22Rv1 (cell line): Measurements from ENCODE around the gene KHDC3L.

Experiments used
- H3K27ac ChIP-seq: fragments of 450-650 bp; 2 replicates; pipeline ENCODE4 v1.5.1; 2017
- ZFX ChIP-seq: fragments of 450-650 bp; IDR thresholded peaks from 2 replicates; pipeline ENCODE4 v1.6.1; 2017; ENCODE audit warnings: antibody characterized with exemption, borderline replicate concordance
- TF ChIP-seq, protein P1 (sequence below): fragments of 450-650 bp; IDR thresholded peaks from 2 replicates; pipeline ENCODE4 v1.5.1; 2017; ENCODE audit warnings: mild to moderate bottlenecking

The KHDC3L gene

DNA sequence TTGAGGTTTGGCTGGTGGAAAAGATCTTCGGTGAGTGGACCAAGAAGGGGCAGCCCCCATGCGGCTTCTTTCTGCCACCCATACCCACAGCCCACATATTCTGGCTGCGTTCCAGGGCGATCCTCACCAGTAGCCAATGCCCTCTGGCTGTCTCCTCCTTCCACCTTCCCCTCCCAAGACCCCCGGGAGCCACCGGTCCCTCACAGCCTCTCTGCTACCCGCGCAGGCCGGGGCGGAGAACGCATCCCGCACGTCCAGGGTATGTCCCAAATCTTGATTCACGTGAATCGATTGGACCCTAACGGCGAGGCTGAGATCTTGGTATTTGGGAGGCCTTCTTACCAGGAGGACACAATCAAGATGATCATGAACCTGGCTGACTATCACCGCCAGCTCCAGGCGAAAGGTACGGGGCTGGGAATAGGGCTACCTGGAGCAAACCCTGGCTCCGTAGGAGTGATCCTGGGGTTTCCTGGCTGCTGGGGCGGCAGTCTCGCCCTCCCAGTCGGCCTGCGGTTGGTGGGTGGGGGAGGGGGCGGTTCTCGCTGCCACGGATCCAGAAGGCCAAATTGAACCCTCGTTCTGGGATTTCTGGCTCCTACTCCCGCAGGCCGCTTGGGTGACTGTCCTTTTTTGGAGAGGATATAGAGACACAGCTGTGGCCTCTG is 545 bp downstream of the KHDC3L start:
- TF ChIP-seq, protein P1, sequence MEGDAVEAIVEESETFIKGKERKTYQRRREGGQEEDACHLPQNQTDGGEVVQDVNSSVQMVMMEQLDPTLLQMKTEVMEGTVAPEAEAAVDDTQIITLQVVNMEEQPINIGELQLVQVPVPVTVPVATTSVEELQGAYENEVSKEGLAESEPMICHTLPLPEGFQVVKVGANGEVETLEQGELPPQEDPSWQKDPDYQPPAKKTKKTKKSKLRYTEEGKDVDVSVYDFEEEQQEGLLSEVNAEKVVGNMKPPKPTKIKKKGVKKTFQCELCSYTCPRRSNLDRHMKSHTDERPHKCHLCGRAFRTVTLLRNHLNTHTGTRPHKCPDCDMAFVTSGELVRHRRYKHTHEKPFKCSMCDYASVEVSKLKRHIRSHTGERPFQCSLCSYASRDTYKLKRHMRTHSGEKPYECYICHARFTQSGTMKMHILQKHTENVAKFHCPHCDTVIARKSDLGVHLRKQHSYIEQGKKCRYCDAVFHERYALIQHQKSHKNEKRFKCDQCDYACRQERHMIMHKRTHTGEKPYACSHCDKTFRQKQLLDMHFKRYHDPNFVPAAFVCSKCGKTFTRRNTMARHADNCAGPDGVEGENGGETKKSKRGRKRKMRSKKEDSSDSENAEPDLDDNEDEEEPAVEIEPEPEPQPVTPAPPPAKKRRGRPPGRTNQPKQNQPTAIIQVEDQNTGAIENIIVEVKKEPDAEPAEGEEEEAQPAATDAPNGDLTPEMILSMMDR = no peak
- H3K27ac ChIP-seq = no peak overlapping the region

DNA sequence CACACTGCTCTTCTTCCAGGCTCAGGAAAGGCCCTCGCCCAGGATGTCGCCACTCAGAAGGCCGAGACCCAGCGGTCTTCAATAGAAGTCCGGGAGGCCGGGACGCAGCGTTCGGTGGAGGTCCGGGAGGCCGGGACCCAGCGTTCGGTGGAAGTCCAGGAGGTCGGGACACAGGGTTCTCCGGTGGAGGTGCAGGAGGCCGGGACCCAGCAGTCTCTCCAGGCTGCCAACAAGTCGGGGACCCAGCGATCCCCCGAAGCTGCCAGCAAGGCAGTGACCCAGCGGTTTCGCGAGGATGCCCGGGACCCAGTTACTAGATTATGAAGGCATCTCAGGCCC is 1.0 kb downstream of the KHDC3L start:
- no peak overlapping the region for H3K27ac ChIP-seq
- TF ChIP-seq ZFX = no peak
- TF ChIP-seq, protein P1 = no peak

DNA sequence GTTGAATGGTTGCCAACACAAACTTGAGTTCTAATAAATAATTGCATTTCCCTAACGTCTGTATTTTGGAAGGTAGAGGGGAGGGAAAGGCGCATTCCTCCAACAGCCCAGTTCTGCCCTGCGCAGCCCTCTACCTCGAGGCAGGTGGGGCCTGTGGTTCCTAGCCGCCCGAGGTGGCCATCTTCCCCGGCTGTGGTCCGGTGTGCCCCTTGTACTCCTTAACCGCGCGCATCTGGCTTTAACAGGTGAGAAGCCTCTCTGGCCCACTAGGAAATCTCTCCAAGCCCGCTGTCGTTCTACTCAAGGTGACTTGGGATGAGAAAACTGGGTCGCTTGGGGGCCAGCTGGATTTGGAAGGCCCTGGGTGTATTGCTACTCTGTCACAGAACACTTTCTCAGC is 1.7 kb downstream of the KHDC3L start:
- H3K27ac ChIP-seq = no peak overlapping the region
- no peak for TF ChIP-seq ZFX
- TF ChIP-seq, protein P1 = no peak

DNA sequence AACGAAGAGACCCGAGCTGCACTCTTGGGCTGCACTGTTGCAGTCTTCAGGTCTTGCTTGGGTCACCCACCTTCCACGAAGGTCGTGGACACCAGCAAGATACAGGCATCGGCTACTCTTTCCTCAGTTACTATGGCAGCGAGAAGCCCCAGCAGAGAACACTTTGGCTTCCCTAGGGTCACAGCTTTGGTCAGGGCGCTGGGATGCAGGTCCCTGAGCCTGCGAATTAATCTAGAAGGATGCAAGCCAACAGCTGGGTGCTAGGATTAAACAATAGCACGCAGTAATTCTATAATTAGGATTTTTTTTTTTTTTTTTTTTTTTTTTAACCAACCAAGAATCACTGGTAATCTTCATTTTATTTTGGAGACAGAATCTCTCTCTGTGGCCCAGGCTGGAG is 2.1 kb downstream of the KHDC3L start:
- no peak overlapping the region for H3K27ac ChIP-seq
- no peak for TF ChIP-seq ZFX
- TF ChIP-seq, protein P1 = no peak

DNA sequence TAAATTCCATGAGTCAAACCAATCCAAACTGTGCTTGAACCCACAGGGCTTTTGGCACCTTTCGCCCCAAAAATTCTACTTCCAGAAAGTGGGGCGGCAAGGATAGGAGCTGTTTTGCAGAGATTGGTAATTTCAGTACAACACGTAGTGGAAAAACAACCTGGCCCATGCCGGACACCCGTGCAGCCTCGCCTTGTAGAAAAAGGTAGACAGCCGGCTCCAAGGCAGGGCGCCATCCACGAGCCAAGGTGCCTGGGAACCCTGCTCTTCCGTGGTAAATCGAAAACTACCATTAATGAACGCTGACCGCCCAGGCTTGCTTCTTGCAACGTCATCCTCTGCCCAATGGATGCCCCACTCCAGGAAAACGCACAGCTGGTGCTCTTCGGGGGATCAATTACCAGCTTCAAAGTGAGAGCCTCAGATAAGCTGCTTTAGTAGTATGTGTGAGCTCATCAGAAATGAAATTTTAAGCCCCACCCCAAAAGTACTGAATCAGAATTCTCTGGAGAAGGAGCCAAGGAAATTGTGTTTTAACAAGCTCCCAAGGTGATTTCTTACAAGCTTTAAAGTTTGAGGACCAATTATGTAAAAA is 5.4 kb downstream of the KHDC3L start:
- no peak overlapping the region for H3K27ac ChIP-seq
- TF ChIP-seq, protein P1 = no peak
- TF ChIP-seq ZFX = no peak

DNA sequence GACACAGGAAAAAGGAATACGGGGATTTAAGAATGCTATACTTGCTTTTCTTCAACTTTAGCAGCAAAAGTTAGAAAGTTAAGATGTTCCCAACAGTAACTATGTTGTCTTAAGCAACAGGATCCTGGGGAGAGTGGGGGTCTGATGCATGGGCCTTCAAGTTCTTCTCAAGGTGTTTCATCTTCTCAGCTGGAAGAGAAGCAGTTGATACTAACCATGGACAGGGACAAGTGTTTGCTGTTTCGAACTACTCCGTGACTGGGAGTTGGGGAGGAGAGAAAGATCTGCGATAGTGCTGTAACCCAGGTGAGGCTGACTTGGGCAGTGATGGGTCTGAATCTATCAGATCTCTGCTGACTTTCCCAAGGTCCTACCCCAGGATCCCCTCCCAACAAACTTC is 6.2 kb downstream of the KHDC3L start:
- no peak for TF ChIP-seq ZFX
- TF ChIP-seq, protein P1 = no peak
- no peak overlapping the region for H3K27ac ChIP-seq

DNA sequence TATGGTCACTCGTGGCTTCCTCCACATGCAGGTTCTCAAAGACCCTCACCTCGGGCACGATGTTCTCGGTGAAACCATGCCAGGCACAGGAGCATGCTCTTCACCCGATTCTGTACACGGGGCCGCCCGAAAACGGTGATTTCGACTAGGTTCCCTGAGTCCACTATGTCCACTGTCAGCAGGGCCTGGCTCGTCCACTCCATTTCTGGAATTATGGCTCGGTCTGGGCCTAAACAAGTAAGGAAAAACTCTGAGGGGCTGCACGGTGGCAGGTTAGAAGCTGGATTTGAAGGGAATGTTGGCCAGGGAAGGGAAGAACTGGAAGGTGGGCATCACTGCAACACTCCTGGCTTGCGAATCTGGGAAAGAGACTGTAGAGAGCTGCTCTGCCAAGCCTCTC is 6.7 kb downstream of the KHDC3L start:
- no peak overlapping the region for H3K27ac ChIP-seq
- TF ChIP-seq, protein P1 = no peak
